Brain pericyte (primary cell): ENCODE data around the gene EPHB1.

Experiments used
- DNase-seq: peaks from one replicate; pipeline ENCODE4 v3.0.0-alpha.2; 2012; ENCODE audit warnings: low read depth, low spot score

Gene EPHB1

GRCh38 chr3:134881305-134881704 lies 86.2 kb downstream of the EPHB1 start:
- DNase-seq: no peak

DNA sequence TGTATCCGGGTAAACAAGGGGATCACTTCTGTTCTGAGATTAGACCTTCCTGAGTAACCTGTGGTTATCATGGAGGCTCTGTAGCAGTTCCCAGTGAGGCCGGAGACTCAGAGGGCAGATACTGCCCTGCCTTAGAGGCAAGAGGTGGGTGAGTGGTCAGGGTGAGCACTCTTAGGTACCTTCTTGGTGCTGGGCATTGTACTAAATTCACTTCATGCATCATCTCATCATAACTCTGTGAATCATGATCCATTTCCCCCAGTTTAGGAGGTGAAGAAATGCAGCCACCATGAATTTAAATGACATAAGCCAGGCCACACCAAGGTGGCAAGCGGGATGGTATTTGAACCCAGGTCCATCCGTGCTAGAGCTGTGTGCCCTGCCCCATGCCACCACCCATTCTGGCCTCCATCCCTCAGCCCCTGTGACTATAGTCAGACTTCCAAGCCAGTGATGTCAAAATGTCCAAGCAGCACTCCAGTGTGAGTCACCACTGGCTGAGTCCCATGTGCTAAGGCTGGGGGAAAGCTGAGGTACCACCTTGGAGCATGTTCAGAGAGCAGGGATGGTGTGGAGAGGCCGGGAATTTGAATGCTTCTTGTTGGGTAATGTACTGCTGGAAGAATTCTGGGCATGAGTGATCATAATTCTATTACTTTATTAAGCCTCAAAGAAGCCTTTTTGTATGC lies 88.8 kb downstream of the EPHB1 start:
- DNase-seq: no peak

DNA sequence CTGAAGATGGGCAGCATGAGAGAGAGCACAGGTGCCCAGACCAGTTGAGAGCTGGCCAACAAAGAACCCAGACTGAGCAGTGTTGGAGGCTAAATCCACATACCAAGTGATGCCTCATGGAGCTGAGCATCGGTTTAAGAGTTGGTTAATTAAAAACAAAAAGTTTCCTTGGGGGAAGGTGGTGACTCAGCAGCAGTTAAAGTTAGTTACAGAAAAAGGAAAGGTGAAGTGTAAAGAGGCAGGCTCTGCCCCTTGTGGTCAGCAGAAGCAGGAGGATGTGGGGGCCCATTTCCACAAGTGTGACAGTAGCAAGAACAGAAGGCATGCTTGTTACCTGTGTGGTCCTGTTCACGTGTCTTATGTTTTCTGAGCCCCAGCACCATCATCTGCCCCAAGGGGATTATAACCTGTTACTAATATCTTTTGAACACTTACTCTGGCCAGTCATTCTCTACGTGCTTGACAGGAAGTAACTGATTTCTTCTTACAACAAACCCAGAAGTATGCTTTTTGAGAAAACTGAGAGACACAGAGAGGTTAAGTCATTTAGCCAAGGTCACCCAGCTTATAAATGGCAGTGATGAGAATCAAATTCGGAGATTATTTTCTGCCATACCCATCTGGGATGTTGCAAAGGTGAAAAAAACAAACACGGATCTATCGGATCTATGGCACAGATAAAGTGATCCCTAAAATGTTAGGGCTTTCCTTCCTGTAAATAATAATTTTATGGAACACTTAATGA lies 91.0 kb downstream of the EPHB1 start:
- DNase-seq: no peak

GRCh38 chr3:134886991-134887390 lies 91.9 kb downstream of the EPHB1 start:
- DNase-seq: no peak

DNA sequence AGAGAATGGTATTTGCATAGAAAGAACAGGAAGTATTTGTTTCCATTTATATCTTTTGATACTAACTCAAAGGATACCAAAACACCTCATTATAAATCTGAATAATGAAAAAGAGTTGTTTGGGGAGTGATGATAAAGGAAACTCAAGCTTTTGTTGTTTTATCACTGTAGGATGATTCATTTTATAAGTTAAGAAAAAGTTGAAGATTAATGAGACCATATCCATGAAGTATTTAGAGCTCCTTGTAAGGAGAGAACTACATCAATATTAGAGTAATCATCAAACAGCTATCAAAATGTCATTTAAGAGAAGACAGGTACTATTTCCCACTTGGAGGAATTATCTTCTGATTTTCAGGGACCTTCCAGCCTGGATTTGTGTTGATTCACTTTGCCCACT lies 92.5 kb downstream of the EPHB1 start:
- DNase-seq: no peak

DNA sequence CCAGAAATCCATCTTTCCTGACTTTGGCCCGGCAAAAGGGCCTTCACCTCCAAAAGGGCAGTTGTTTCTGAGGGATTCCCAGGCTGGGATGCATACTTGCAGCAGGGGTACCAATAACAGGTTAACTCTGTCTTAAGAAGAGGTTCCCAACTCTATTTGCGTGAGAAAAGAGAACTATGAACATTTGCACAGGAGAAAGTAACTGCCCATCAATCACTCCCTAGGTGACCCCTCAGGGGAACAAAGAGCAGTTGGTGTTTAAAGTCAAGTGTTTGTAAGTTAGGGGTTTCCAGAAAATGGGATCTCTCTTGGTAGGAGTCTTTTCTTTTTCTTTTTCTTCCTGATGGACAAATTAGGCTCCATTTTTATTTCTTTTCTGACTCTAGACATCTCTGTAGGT lies 97.3 kb downstream of the EPHB1 start:
- DNase-seq: no peak

DNA sequence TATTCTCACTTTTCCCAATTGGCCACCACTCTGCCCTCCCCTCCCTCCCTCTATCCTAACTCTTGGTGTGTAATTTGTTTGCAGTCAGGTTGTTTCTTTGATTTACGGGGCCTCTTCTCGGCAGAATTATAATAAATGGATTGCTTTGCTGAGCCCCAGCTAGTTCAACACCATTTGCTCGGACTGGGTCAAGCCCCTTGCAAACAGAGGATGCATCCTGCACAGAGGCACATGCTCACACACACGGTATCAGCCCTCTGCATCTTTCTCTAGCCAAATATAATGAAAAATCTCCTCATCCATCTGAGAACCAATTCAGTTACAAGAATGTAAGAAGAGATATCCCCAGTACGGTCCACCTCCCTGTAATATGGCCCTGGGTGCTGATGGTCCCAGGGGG lies 97.7 kb downstream of the EPHB1 start:
- DNase-seq: no peak

- no peak for DNase-seq
These were observed 99.5 kb downstream of the EPHB1 start for GRCh38 chr3:134894533-134894932.

GRCh38 chr3:134895181-134895580 lies 100.1 kb downstream of the EPHB1 start:
- DNase-seq: no peak

DNA sequence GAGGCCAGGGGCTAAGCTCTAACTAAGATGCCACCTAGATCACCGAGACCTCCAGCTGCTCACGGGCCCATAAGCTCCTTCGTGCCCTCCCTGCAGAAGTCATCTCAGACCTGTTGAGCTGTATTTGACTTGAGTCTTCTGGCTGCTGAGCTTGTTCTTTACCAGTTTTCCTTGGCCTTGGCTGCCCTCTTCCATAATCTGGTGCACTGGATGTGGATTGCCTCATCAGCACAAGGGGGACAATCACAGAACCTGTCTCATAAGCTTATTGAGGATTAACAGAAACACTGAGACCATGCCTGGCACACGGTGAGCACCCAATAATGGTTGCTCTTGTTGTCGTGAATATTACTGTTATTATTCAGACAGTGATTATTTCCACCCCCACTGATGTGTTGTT lies 101.1 kb downstream of the EPHB1 start:
- no peak for DNase-seq

GRCh38 chr3:134896696-134897095 lies 101.6 kb downstream of the EPHB1 start:
- DNase-seq: no peak

- DNase-seq: no peak
These were observed 102.5 kb downstream of the EPHB1 start for GRCh38 chr3:134897391-134898141.

GRCh38 chr3:134898181-134898754 lies 103.2 kb downstream of the EPHB1 start:
- no peak for DNase-seq

DNA sequence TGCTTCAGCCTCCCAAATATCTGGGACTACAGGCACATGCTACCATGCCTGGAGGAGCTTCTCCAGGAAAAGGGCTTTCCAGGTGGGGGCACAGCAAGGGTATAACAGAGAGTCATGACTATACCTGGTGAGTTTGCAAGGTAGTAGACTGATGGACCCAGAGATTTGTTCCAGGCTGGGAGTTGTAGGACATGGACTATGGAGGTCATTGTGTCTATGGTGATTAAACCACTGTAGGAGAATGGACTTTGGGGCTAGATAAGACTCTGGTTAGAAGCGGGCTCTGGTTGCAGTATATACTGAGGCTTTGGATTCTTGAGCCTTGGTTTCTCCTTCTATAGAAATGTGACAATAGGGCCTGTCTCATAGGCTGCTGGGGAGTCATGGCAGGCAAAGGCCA lies 104.7 kb downstream of the EPHB1 start:
- no peak for DNase-seq

DNA sequence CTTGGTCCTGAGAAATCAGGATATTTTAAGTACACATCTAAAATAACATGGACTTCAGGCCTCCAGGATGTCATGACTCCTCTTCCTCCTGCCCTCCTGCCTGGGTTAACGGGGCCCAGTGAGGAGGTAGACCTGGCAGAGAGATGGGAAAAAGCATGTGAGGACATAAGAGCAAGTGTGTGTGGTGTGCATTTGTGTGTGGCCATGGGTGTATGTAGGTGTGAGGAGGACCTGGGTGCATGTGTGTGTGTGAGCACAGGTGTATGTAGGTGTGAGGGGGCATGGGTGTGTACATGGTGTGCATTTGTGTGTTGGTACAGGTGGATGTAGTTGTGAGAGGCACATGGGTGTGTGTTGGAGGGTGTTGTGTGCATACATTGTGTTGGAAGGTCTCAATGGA lies 105.4 kb downstream of the EPHB1 start:
- DNase-seq: no peak

DNA sequence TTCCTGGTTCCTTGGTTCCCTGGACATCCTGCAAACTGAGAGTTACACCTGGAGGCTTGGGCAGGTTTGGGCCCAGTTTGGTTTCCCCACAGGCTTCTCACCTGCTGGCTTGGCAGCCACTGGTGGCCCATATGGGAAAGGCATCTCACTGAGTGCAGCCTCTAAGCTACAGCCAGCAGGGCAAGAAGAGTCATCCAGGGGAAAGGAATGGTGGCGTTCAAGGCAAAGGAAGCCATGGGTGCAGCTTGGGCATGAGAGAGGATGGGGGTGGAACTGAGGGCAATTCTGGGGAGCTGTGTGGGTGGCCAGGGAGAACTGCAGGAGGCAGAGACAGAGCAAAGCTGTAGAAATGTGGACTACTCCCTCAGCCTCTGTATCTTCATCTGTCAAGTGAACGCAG lies 106.4 kb downstream of the EPHB1 start:
- DNase-seq: no peak

GRCh38 chr3:134903837-134904236 lies 108.8 kb downstream of the EPHB1 start:
- no peak for DNase-seq

GRCh38 chr3:134904241-134904771 lies 109.2 kb downstream of the EPHB1 start:
- no peak for DNase-seq

DNA sequence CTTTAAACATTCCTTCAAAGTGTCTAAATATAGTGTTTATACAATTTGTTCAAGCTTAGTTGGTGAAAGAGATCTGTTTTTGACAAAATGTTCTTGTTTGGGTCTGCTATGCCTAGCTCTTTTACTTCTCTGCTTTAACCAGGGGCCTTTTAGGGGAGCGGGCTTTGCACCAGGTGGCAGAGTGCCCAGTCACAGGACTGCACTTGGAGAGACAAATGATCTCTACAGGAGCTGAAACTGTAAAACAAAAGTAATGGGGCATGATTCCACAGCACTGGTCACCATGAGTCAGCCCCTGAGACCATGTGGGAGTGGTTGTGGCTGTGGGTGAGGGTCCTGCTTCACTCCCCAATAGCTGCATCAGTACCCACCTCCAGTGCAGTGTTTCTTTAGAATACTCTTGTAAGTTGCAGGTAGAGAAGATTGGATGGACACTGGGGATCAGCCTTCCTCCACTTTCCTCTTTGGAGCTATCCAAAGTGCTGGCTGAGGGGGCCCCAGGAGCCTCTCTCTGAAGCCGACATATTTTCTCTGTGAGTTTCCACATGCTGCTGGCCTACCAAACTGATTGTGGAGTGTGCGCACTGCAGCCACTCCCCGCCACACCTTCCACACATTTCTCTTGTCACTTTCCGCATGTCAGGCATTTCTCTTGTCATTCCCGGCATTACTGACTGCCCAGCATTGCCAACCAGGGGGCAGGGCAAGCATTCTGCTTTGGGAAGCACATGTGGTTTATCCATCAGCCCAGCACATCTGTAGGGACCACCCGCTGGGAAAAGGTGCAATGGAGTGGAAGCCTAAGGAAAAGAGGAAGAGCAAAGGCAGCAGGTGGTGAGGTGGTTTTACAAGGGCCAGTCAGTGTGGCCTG lies 110.0 kb downstream of the EPHB1 start:
- DNase-seq: no peak

GRCh38 chr3:134905647-134905935 lies 110.5 kb downstream of the EPHB1 start:
- no peak for DNase-seq

DNA sequence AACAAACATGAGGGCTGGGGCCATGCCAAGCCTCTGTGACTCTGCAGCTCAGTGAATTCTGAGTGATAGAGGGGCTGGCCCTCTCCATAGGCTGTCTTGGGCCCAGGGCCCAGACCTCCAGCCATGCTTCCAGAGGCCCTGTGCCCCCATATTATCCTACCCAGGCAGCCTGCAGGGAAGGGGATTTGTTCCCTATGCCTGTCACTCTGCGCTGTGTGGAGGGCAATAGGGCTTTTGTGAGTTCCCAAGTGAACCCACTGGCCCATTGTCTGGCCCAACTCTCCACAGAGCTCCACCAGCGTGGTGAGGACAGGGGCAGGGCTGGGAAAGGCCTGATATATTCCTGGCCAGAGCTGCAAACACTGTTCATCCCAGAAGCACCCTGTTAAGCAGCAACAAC lies 113.2 kb downstream of the EPHB1 start:
- DNase-seq: no peak
